IPS-11a (cell line): Measurements from ENCODE around the gene DTYMK.

Experiments used
- H3K4me3 ChIP-seq: one replicate; pipeline ENCODE4 v1.5.1; 2013; ENCODE audit warnings: low read depth, low read length, control low read depth

Gene DTYMK

DNA sequence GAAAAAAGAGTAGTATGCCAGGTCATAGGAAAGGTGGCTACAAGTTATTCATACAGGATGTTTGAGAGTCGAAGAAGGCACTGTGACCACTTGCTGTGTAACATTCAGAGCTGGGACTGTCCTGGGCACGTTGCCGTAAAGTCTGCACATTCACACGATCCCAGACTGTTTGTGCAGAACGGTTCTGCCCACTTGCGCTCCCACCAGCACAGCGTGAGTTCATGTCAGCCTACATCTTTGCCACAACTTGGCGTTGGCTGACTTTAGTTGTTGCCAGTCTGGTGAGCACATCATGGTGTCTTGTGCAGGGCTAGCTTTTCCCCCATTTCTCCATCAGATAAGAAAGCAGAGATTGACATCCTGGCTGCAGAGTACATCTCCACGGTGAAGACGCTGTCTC lies 22.3 kb upstream of the DTYMK start:
- H3K4me3 ChIP-seq, result no peak overlapping the region

- no peak overlapping the region for H3K4me3 ChIP-seq
Measured at GRCh38 chr2:241706537-241706936, 19.9 kb upstream of the DTYMK start.

- peak overlapping the region; percentile 54 for H3K4me3 ChIP-seq
Measured at GRCh38 chr2:241703032-241703604, 16.5 kb upstream of the DTYMK start.

- peak overlapping the region; percentile 54 for H3K4me3 ChIP-seq
Measured at GRCh38 chr2:241702155-241703031, 15.8 kb upstream of the DTYMK start.

- peak within 1 kb of the TSS; percentile 80 for H3K4me3 ChIP-seq
Measured at GRCh38 chr2:241701399-241702154, 15.0 kb upstream of the DTYMK start, which contains the start of gene ING5. ING5 (plus strand) TSS chr2:241702039; CDS start chr2:241702066, 27 bp downstream.

DNA sequence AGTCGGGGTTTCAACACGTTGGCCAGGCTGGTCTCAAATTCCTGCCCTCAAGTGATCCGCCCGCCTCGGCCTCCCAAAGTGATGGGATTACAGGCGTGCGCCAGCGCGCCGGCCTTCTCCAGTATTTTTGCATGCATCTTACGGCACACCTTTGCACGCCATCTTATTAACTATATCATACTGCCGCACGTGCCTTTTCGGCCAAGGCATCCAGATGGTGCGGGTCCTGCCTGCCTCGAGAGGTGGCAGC lies 14.5 kb upstream of the DTYMK start:
- peak overlapping the region; percentile 80 for H3K4me3 ChIP-seq

DNA sequence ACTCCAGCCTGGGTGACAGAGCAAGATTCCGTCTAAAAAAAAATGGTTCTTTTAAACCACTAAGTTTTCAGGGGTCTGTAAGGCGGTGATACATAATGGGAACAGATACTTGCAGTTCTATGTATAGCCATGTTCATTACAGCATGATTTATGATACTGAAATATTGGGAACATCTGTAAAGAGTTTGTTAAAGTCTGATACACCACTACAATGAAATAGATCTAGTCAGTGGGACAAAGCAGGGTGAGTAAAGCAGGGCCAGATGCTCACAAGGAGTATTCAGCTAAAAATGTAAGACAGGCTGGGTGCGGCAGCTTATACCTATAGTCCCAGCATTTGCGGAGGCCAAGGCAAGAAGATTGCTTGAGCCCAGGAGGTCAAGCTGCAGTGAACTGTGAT lies 9.0 kb upstream of the DTYMK start:
- H3K4me3 ChIP-seq, result no peak overlapping the region

GRCh38 chr2:241692448-241692847 lies 5.8 kb upstream of the DTYMK start:
- H3K4me3 ChIP-seq, result no peak overlapping the region

- no peak overlapping the region for H3K4me3 ChIP-seq
Measured at GRCh38 chr2:241690202-241690717, 3.6 kb upstream of the DTYMK start.

DNA sequence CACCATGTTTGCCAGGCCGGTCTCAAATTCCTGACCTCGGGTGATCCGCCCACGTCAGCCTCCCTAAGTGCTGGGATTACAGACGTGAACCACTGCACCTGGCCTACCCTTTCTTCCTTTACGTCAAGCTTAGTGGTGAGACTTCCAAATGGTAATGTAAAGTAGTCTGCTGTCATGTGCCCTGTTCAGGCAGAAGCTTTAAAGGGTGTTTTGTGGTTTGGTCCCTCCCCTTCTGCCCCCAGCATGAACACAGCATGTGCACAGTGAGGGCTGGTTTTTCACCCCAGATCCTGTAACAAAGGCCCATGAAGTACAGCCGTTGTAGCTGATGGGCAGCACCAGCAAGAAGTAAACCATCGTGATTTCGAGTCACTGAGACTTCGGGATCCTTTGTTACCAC lies 2.7 kb upstream of the DTYMK start:
- no peak overlapping the region for H3K4me3 ChIP-seq

GRCh38 chr2:241686324-241686649 lies 328 bp downstream of the DTYMK start:
- peak overlapping the region; percentile 82 for H3K4me3 ChIP-seq

GRCh38 chr2:241680827-241681599 lies 5.6 kb downstream of the DTYMK start:
- H3K4me3 ChIP-seq, result no peak overlapping the region

GRCh38 chr2:241680044-241680443 lies 6.6 kb downstream of the DTYMK start:
- H3K4me3 ChIP-seq, result no peak overlapping the region

- H3K4me3 ChIP-seq, result no peak overlapping the region
Measured at GRCh38 chr2:241678784-241679540, 7.7 kb downstream of the DTYMK start.

DNA sequence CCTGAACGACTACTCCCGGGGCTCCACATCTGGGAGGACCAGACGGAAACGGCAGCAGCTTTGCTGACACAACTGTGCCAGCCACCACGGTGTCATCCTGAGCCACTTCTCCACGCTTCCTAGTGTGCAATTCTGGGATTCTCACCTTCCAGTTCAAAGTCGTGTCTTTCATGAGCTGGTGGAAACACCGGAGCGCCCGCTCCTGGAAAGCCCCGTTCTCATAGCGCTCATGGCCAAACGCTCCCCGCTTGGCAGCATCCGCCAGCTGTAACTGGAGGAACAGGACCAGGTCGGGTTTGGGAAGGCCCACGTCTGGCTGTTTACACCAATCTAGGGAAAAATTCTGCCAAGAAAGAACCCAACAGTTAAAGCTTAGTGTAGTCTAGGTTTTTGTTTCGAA lies 8.3 kb downstream of the DTYMK start:
- H3K4me3 ChIP-seq, result no peak overlapping the region

DNA sequence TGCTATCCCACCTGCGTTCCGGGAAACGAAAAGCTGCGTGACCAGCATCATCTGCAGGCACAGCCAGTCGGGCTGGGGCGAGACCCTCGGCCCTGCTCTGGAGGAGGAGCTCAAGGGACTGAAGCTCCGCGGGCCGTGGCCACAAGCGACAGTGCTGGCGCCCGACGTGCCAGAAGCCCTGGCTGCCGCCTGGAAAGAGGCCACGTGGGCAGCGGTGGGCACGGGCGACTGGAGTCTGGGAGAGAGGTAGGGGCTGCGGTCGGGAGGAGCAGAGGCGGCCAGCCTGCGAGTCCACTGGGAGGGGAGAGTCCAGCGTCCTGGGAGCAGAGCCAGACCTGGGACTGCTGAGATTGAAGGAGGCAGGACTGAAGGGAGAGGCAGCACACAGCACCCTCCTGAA lies 9.2 kb downstream of the DTYMK start:
- H3K4me3 ChIP-seq, result no peak overlapping the region

DNA sequence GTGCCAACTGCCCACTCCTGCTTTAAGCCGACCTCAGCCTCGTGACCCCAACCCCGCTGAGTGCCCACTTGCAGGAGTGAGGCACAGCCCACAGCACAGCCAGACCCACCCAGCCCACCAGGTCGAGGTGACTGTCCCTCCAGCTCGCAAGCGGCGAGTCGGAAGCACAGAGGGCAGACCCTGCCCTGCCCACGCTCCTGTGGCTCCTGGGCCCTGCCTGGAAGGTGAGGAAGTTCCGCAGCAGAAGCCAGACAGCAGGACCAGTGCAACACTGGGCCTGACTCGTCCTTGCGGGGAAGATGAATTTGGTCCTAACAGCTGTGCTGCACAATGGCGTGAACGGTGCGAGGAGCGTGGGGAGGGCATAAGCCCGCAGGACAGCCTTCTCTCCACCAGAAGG lies 9.9 kb downstream of the DTYMK start:
- H3K4me3 ChIP-seq, result no peak overlapping the region

DNA sequence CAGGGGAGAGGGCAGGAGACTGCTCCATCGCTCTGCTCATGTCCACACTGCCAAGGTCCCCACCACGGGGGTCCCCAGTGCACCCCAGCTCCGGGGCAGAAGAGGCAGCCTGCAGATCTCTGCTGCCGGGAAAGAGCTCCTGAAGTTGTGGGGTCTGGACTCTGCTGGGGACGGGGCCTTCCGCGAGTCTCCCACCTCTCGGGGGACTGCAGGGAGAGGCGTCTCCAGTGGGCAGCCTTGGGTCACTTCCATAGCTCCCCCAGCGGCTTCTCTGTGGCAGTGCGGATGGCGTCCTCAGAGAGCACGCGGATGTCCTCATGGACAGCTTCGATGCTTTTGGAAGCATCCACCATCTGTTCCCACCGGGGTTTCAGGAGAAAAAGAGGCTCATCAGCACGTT lies 10.7 kb downstream of the DTYMK start:
- no peak overlapping the region for H3K4me3 ChIP-seq

- no peak overlapping the region for H3K4me3 ChIP-seq
Measured at GRCh38 chr2:241673797-241674725, 12.6 kb downstream of the DTYMK start.
